Muscle of leg (tissue), 11 donors: ENCODE results near the gene TMEM44. TPM values are rescaled to one million over a fixed set of nuclear protein-coding genes. Genes with fewer than 3 reads are reported as not detected.
"Not testable (repeated sequence)": the region's sequence is repeated elsewhere in the genome, so short reads cannot be mapped to it uniquely, and the experiment has no call there.

Experiments used
- DNase-seq: peaks from one replicate; pipeline ENCODE4 v3.0.0; 2013
- H3K27ac ChIP-seq: one replicate; pipeline ENCODE4 v1.5.1; 2013; ENCODE audit warnings: mild to moderate bottlenecking, low read length, control low read depth
- H3K27me3 ChIP-seq: one replicate; pipeline ENCODE4 v1.6.1; 2013; ENCODE audit warnings: low read length; ENCODE audit not compliant: control insufficient read depth, insufficient read depth
- H3K36me3 ChIP-seq: one replicate; pipeline ENCODE4 v1.6.1; 2013; ENCODE audit warnings: low read length; ENCODE audit not compliant: control insufficient read depth, insufficient read depth
- H3K4me1 ChIP-seq: one replicate; pipeline ENCODE4 v1.6.1; 2013; ENCODE audit warnings: low read length; ENCODE audit not compliant: control insufficient read depth, insufficient read depth
- H3K4me3 ChIP-seq: one replicate; pipeline ENCODE4 v1.5.1; 2013; ENCODE audit warnings: low read length, control low read depth
- H3K9me3 ChIP-seq: replicated peaks from 2 replicates; pipeline ENCODE4 v1.6.1; 2013; ENCODE audit warnings: low read depth, low read length; ENCODE audit not compliant: control insufficient read depth
- WGBS: methylation state at CpG from one replicate; pipeline ENCODE4 v1.1.5; 2013; ENCODE audit warnings: missing lambda C conversion rate; ENCODE audit not compliant: insufficient coverage; 5-methylcytosine and 5-hydroxymethylcytosine counted together
- polyA plus RNA-seq, 8 donors: library from polyadenylated mRNA; unstranded; fragments of 120-200 nt; gene quantifications; one replicate each; pipeline versions ENCODE4 v1.2.1 to v1.2.3, GENCODE V29; 2013; ENCODE audit warnings: inconsistent platforms in 1 of 8, low replicate concordance in 1 of 8; ENCODE audit not compliant: insufficient read length in 8 of 8, insufficient read depth in 1 of 8
- total RNA-seq: library from RNA; stranded (reverse); fragments of 120-200 nt; gene quantifications from one replicate; pipeline ENCODE4 v1.2.4, GENCODE V29; 2013

Gene TMEM44
- total and polyA plus RNA-seq, 9 donors, result 10.0 to 26.2 (median 20.4) TPM

GRCh38 chr3:194647747-194648146, 14.5 kb upstream of the TMEM44 start:
- Histone ChIP-seq H3K27me3 (no peaks in the 10 kb centered on the region), H3K4me3 (no peak overlapping the region), H3K4me1 (no peaks in the 10 kb centered on the region), H3K27ac (no peak overlapping the region), H3K9me3 (no peaks in the 10 kb centered on the region), H3K36me3 (peaks cover 38% of the 10 kb centered on the region)
- no CpG with 5 or more reads among the region's 3 CpGs for WGBS
- DNase-seq, result no peak

- Histone ChIP-seq H3K27me3 (no peaks in the 10 kb centered on the region), H3K4me3 (no peak overlapping the region), H3K36me3 (peaks cover 28% of the 10 kb centered on the region), H3K9me3 (no peaks in the 10 kb centered on the region), H3K4me1 (no peaks in the 10 kb centered on the region), H3K27ac (no peak overlapping the region)
- DNase-seq, result no peak
- no CpG with 5 or more reads among the region's 2 CpGs for WGBS
Measured at GRCh38 chr3:194642769-194643168, 9.6 kb upstream of the TMEM44 start.

- Histone ChIP-seq H3K4me3 (no peak overlapping the region), H3K27ac (no peak overlapping the region), H3K36me3 (peaks cover 26% of the 10 kb centered on the region), H3K9me3 (no peaks in the 10 kb centered on the region), H3K4me1 (no peaks in the 10 kb centered on the region), H3K27me3 (no peaks in the 10 kb centered on the region)
- no peak for DNase-seq
- WGBS, result no CpG with 5 or more reads among the region's 7 CpGs
Measured at GRCh38 chr3:194640829-194641228, 7.6 kb upstream of the TMEM44 start.

GRCh38 chr3:194638991-194639605, 5.9 kb upstream of the TMEM44 start:
- 84% methylated on average over 9 of the region's 10 CpGs for WGBS
- Histone ChIP-seq H3K9me3 (no peaks in the 10 kb centered on the region), H3K27me3 (no peaks in the 10 kb centered on the region), H3K4me1 (no peaks in the 10 kb centered on the region), H3K4me3 (no peak overlapping the region), H3K27ac (no peak overlapping the region), H3K36me3 (peaks cover 18% of the 10 kb centered on the region)
- no peak for DNase-seq

- Histone ChIP-seq H3K4me3 (no peak overlapping the region), H3K27me3 (no peaks in the 10 kb centered on the region), H3K27ac (no peak overlapping the region), H3K4me1 (peaks cover 3% of the 10 kb centered on the region), H3K9me3 (no peaks in the 10 kb centered on the region), H3K36me3 (peaks cover 15% of the 10 kb centered on the region)
- 90% methylated on average over 22 of the region's 22 CpGs for WGBS
- no peak for DNase-seq
Measured at GRCh38 chr3:194637541-194638400, 4.6 kb upstream of the TMEM44 start.

- no peak overlapping the region for H3K27ac ChIP-seq
- H3K27me3 ChIP-seq, result no peaks in the 10 kb centered on the region
- peaks cover 10% of the 10 kb centered on the region for H3K4me1 ChIP-seq
- H3K9me3 ChIP-seq, result no peaks in the 10 kb centered on the region
- peaks cover 14% of the 10 kb centered on the region for H3K36me3 ChIP-seq
- 88% methylated on average over 2 of the region's 3 CpGs for WGBS
- DNase-seq, result no peak
- no peak overlapping the region for H3K4me3 ChIP-seq
Measured at GRCh38 chr3:194637066-194637465, 3.8 kb upstream of the TMEM44 start.

GRCh38 chr3:194632809-194633348, 340 bp downstream of the TMEM44 start:
- H3K27me3 ChIP-seq, result no peaks in the 10 kb centered on the region
- peaks cover 20% of the 10 kb centered on the region for H3K36me3 ChIP-seq
- H3K4me1 ChIP-seq, result peaks cover 13% of the 10 kb centered on the region
- H3K4me3 ChIP-seq, result peak overlapping the region; percentile 78
- H3K27ac ChIP-seq, result peak overlapping the region; percentile 79
- under 1% methylated on average over 56 of the region's 56 CpGs for WGBS
- DNase-seq, result peak; percentile 73
- H3K9me3 ChIP-seq, result peaks cover 10% of the 10 kb centered on the region

DNA sequence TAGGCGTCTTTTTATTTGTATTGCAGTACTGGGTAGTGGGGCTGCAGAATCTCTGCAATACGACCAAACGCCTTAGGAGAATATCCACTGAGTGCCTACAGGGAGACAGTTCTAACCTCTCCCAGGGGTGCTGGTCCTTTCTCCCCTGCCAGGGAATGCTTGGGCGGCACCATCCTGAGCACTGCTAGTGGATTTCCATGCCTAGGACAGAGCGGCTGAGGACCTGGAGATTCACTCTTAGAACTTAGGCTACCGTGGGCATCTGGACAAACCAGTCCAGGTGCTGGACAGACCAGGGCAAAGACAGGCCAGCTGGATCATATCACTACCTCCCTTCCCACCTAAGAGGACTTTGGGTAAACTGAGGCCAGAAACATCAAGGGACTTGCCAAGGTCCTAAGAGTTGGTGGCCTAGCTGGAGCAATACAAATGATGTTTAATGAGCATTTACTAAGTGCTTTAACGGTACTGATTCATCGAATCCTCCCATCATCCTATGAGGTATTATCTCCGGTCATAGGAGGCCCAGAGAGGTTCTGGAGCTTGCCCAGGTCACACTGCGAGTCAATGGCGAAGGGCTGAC, 902 bp downstream of the TMEM44 start:
- H3K27me3 ChIP-seq, result no peaks in the 10 kb centered on the region
- peaks cover 13% of the 10 kb centered on the region for H3K4me1 ChIP-seq
- H3K36me3 ChIP-seq, result peaks cover 26% of the 10 kb centered on the region
- peak overlapping the region; percentile 78 for H3K4me3 ChIP-seq
- DNase-seq, result no peak
- H3K9me3 ChIP-seq, result peaks cover 10% of the 10 kb centered on the region
- 44% methylated on average over 8 of the region's 11 CpGs for WGBS
- H3K27ac ChIP-seq, result peak overlapping the region; percentile 79

- Histone ChIP-seq H3K4me3 (no peak overlapping the region), H3K27ac (no peak overlapping the region)
- no peak for DNase-seq
Measured at GRCh38 chr3:194631696-194632095, 1.5 kb downstream of the TMEM44 start.

GRCh38 chr3:194630681-194631080, 2.5 kb downstream of the TMEM44 start:
- 98% methylated on average over 24 of the region's 29 CpGs for WGBS
- H3K27ac ChIP-seq, H3K27me3 ChIP-seq, H3K4me3 ChIP-seq, DNase-seq: not testable (repeated sequence)
- peaks cover 13% of the 10 kb centered on the region for H3K4me1 ChIP-seq
- H3K9me3 ChIP-seq, result peaks cover 10% of the 10 kb centered on the region
- peaks cover 37% of the 10 kb centered on the region for H3K36me3 ChIP-seq

More at GRCh38 chr3:194631696-194632095, 1.5 kb downstream of the TMEM44 start:
- Histone ChIP-seq H3K4me1 (peaks cover 13% of the 10 kb centered on the region), H3K36me3 (peaks cover 29% of the 10 kb centered on the region), H3K9me3 (peaks cover 10% of the 10 kb centered on the region), H3K27me3 (no peaks in the 10 kb centered on the region)
- WGBS, result 80% methylated on average over 1 of the region's 4 CpGs
